NCI-H2196 (cell line): ENCODE data around the gene TOMM34.

Source experiments
- DNase-seq: peaks from one replicate; lab custom pipeline; 2025; ENCODE audit not compliant: unreplicated experiment; lab: John Stamatoyannopoulos, UW

TOMM34 gene

GRCh38 chr20:44960103-44960852 lies at the start of gene TOMM34:
Gene TOMM34, minus strand, starts transcription at chr20:44960397. Its CDS starts 64 bp downstream, at chr20:44960333.
- DNase-seq: peak; percentile 97

- no peak for DNase-seq
Observed at GRCh38 chr20:45008521-45009049, 48.4 kb upstream of the TOMM34 start.

GRCh38 chr20:44997668-44998067 lies 37.5 kb upstream of the TOMM34 start:
- DNase-seq: no peak

GRCh38 chr20:44997171-44997570 lies 37.0 kb upstream of the TOMM34 start:
- no peak for DNase-seq

GRCh38 chr20:44993343-44993742 lies 33.1 kb upstream of the TOMM34 start:
- DNase-seq: no peak

- DNase-seq: no peak
Observed at GRCh38 chr20:44990957-44991356, 30.8 kb upstream of the TOMM34 start.

GRCh38 chr20:44990425-44990824 lies 30.2 kb upstream of the TOMM34 start:
- no peak for DNase-seq

- DNase-seq: no peak
Observed at GRCh38 chr20:44988631-44989171, 28.5 kb upstream of the TOMM34 start.

- DNase-seq: no peak
Observed at GRCh38 chr20:44983093-44983674, 23.0 kb upstream of the TOMM34 start.

GRCh38 chr20:44981736-44982406 lies 21.7 kb upstream of the TOMM34 start:
- no peak for DNase-seq

GRCh38 chr20:44979090-44979621 lies 19.0 kb upstream of the TOMM34 start:
- no peak for DNase-seq

GRCh38 chr20:44976698-44977097 lies 16.5 kb upstream of the TOMM34 start:
- DNase-seq: no peak

GRCh38 chr20:44973053-44973452 lies 12.9 kb upstream of the TOMM34 start:
- DNase-seq: no peak

GRCh38 chr20:44970243-44970757 lies 10.1 kb upstream of the TOMM34 start:
- DNase-seq: no peak

GRCh38 chr20:44969300-44969894 lies 9.2 kb upstream of the TOMM34 start:
- no peak for DNase-seq

- DNase-seq: no peak
Observed at GRCh38 chr20:44967207-44967807, 7.1 kb upstream of the TOMM34 start.

GRCh38 chr20:44966030-44966961 lies 6.1 kb upstream of the TOMM34 start, which contains the start of gene STK4:
Gene STK4, plus strand, starts transcription at chr20:44966512. Its CDS starts 57 bp downstream, at chr20:44966569.
- DNase-seq: peak; percentile 97

GRCh38 chr20:44965651-44966029 lies 5.4 kb upstream of the TOMM34 start:
- DNase-seq: no peak
